IMR-90 (cell line): ENCODE measurements around the gene ASAP2. TPM values are rescaled to one million over a fixed set of nuclear protein-coding genes. Genes with fewer than 3 reads are reported as not detected.

Experiments used
- ATAC-seq: fragments of 200-7000 bp; cut with Tn5 transposase; 2 replicates; pipeline ENCODE4 v1.9.1; 2020; ENCODE audit warnings: low read depth, mild to moderate bottlenecking, moderate library complexity
- BruUV-seq: library from RNA; stranded (reverse); fragments of 400-500 nt; replicated peaks from 2 replicates; lab custom pipeline; 2021; lab: Mats Ljungman, UMichigan
- CTCF ChIA-PET: fragments of 300-600 bp; formaldehyde crosslinking; extraction: SDS; loops from one replicate; lab custom pipeline; 2021; ENCODE audit warnings: antibody characterized with exemption; lab: Yijun Ruan, JAX
- POLR2A ChIA-PET: fragments of 300-600 bp; sonication (Branson Sonifier 250); formaldehyde crosslinking; loops from one replicate; lab custom pipeline; 2022; ENCODE audit warnings: antibody characterized with exemption; ENCODE audit not compliant: unreplicated experiment; lab: Charles Lee
- DNase-seq: peaks from one replicate; pipeline ENCODE4 v3.0.0; 2013
- H2AFZ ChIP-seq: replicated peaks from 2 replicates; pipeline ENCODE3; 2013; ENCODE audit warnings: low read length, mild to moderate bottlenecking; ENCODE audit not compliant: poor library complexity
- H2AK5ac ChIP-seq: 2 replicates; pipeline ENCODE4 v1.6.1; 2013; ENCODE audit warnings: low read depth, low read length, inconsistent platforms
- H2AK9ac ChIP-seq: replicated peaks from 2 replicates; pipeline ENCODE3; 2013; ENCODE audit warnings: mild to moderate bottlenecking, low read depth, low read length, moderate library complexity; ENCODE audit not compliant: poor library complexity
- H2BK120ac ChIP-seq: 2 replicates; pipeline ENCODE4 v1.6.1; 2013; ENCODE audit warnings: low read depth, low read length, inconsistent platforms
- H2BK15ac ChIP-seq: 3 replicates; pipeline ENCODE4 v1.6.1; 2013; ENCODE audit warnings: low read depth, low read length, inconsistent platforms
- H2BK20ac ChIP-seq: 2 replicates; pipeline ENCODE4 v1.6.1; 2013; ENCODE audit warnings: low read depth, mild to moderate bottlenecking, inconsistent platforms, low read length, moderate library complexity
- H2BK5ac ChIP-seq: 2 replicates; pipeline ENCODE4 v1.6.1; 2013; ENCODE audit warnings: mild to moderate bottlenecking, low read depth, low read length, inconsistent platforms; ENCODE audit not compliant: poor library complexity, severe bottlenecking
- H3K14ac ChIP-seq: replicated peaks from 2 replicates; pipeline ENCODE4 v1.6.1; 2013; ENCODE audit warnings: low read depth, low read length, inconsistent platforms
- H3K18ac ChIP-seq: 2 replicates; pipeline ENCODE4 v1.6.1; 2013; ENCODE audit warnings: low read depth, low read length, control low read depth
- H3K23ac ChIP-seq: 2 replicates; pipeline ENCODE4 v1.6.1; 2013; ENCODE audit warnings: low read depth, low read length, inconsistent platforms
- H3K27ac ChIP-seq: 2 replicates; pipeline ENCODE4 v1.5.1; 2013; ENCODE audit warnings: mild to moderate bottlenecking, control low read depth, low read length; ENCODE audit not compliant: insufficient read depth
- H3K27me3 ChIP-seq: 2 replicates; pipeline ENCODE4 v1.6.1; 2013; ENCODE audit warnings: low read length; ENCODE audit not compliant: control insufficient read depth, insufficient read depth
- H3K36me3 ChIP-seq: 2 replicates; pipeline ENCODE4 v1.6.1; 2013; ENCODE audit warnings: low read length, mixed read lengths; ENCODE audit not compliant: control insufficient read depth, insufficient read depth
- H3K4ac ChIP-seq: 2 replicates; pipeline ENCODE4 v1.6.1; 2013; ENCODE audit warnings: low read depth, low read length, inconsistent platforms
- H3K4me1 ChIP-seq: 2 replicates; pipeline ENCODE4 v1.6.1; 2013; ENCODE audit warnings: low read length, mixed read lengths; ENCODE audit not compliant: control insufficient read depth, insufficient read depth
- H3K4me2 ChIP-seq: 2 replicates; pipeline ENCODE4 v1.6.1; 2013; ENCODE audit warnings: low read depth, mild to moderate bottlenecking, control low read depth, low read length, moderate library complexity
- H3K4me3 ChIP-seq: 2 replicates; pipeline ENCODE4 v1.5.1; 2013; ENCODE audit warnings: low read depth, mild to moderate bottlenecking, control low read depth, low read length, moderate library complexity; ENCODE audit not compliant: insufficient read depth
- H3K56ac ChIP-seq: 2 replicates; pipeline ENCODE4 v1.6.1; 2013; ENCODE audit warnings: low read length, inconsistent platforms; ENCODE audit not compliant: insufficient read depth; ENCODE audit errors: extremely low read depth
- H3K79me1 ChIP-seq, 2 experiments: 2 replicates each; pipeline ENCODE4 v1.6.1; 2013; ENCODE audit warnings: low read length in 2 of 2, inconsistent platforms in 1 of 2, low read depth in 1 of 2
- H3K9ac ChIP-seq: 2 replicates; pipeline ENCODE4 v1.6.1; 2013; ENCODE audit warnings: low read depth, low read length, control low read depth
- H3K9me1 ChIP-seq: 2 replicates; pipeline ENCODE4 v1.6.1; 2013; ENCODE audit warnings: low read length, inconsistent platforms; ENCODE audit not compliant: insufficient read depth
- H3K9me3 ChIP-seq: 2 replicates; pipeline ENCODE4 v1.6.1; 2013; ENCODE audit warnings: low read length; ENCODE audit not compliant: control insufficient read depth, insufficient read depth
- H4K20me1 ChIP-seq: 2 replicates; pipeline ENCODE4 v1.6.1; 2013; ENCODE audit warnings: low read length, inconsistent platforms; ENCODE audit not compliant: insufficient read depth
- H4K5ac ChIP-seq: 2 replicates; pipeline ENCODE4 v1.6.1; 2013; ENCODE audit warnings: mild to moderate bottlenecking, low read depth, low read length, control low read depth
- H4K8ac ChIP-seq, 2 experiments: 2 replicates each; pipeline ENCODE4 v1.6.1; 2013; ENCODE audit warnings: low read depth in 2 of 2, low read length in 2 of 2, control low read depth in 1 of 2, inconsistent platforms in 1 of 2
- H4K91ac ChIP-seq: 2 replicates; pipeline ENCODE4 v1.6.1; 2013; ENCODE audit warnings: low read depth, low read length, inconsistent platforms; ENCODE audit not compliant: insufficient read depth
- CHD1 ChIP-seq: IDR thresholded peaks from 2 replicates; pipeline ENCODE4 v1.6.1; 2012; ENCODE audit warnings: low read depth, low read length, improper control_type of control experiment
- CTCF ChIP-seq: conservative IDR thresholded peaks from 2 replicates; pipeline ENCODE4 v1.5.1; 2012; ENCODE audit warnings: mild to moderate bottlenecking, low read depth, low read length, improper control_type of control experiment
- ELK1 ChIP-seq: fragments of 150-350 bp; IDR thresholded peaks from 2 replicates; pipeline ENCODE4 v1.6.1; 2016; ENCODE audit warnings: low read depth, mild to moderate bottlenecking, low read length, moderate library complexity, borderline replicate concordance
- FOS ChIP-seq: fragments of 150-350 bp; IDR thresholded peaks from 2 replicates; pipeline ENCODE4 v1.6.1; 2016; ENCODE audit warnings: low read depth, low read length
- MAFK ChIP-seq: IDR thresholded peaks from 2 replicates; pipeline ENCODE4 v1.6.1; 2012; ENCODE audit warnings: low read depth, low read length, improper control_type of control experiment
- MAZ ChIP-seq: IDR thresholded peaks from 2 replicates; pipeline ENCODE4 v1.6.1; 2012; ENCODE audit warnings: low read depth, mild to moderate bottlenecking, low read length, improper control_type of control experiment, moderate library complexity, borderline replicate concordance
- MXI1 ChIP-seq: IDR thresholded peaks from 2 replicates; pipeline ENCODE4 v1.6.1; 2012; ENCODE audit warnings: low read depth, mild to moderate bottlenecking, low read length, moderate library complexity, borderline replicate concordance
- NFE2L2 ChIP-seq: fragments of 150-350 bp; IDR thresholded peaks from 2 replicates; pipeline ENCODE4 v1.6.1; 2016; ENCODE audit warnings: low read depth, mild to moderate bottlenecking, low read length
- POLR2A ChIP-seq: IDR thresholded peaks from 2 replicates; pipeline ENCODE4 v1.6.1; 2012; ENCODE audit warnings: mild to moderate bottlenecking, low read depth, low read length
- SMC3 ChIP-seq: fragments of 150-350 bp; IDR thresholded peaks from 2 replicates; pipeline ENCODE4 v1.6.1; 2016; ENCODE audit warnings: low read depth, mild to moderate bottlenecking, antibody characterized with exemption, low read length, moderate library complexity
- WGBS, 2 experiments: methylation state at CpG; one replicate each; pipeline versions ENCODE4 v1.1.5 to v1.1.7; 2013; ENCODE audit warnings: missing lambda C conversion rate in 2 of 2; ENCODE audit not compliant: insufficient read length in 1 of 2; ENCODE audit errors: extremely low coverage in 2 of 2; 5-methylcytosine and 5-hydroxymethylcytosine counted together
- dilution Hi-C: fragments of 300-500 bp; cut with HindIII; formaldehyde crosslinking; loops from one replicate; pipeline ENCODE4 v1.14.3; 2018; ENCODE audit warnings: low sequenced_read_pairs; ENCODE audit not compliant: unreplicated experiment
- in situ Hi-C: fragments of 300-500 bp; cut with MboI; formaldehyde crosslinking; loops from 3 replicates; pipeline ENCODE4 v1.14.3; 2019; ENCODE audit warnings: low sequenced_read_pairs, inconsistent platforms, mixed read lengths
- intact Hi-C: fragments of 100-400 bp; cut with micrococcal nuclease; formaldehyde crosslinking; loops from 2 replicates; pipeline ENCODE4 v1.10.0; 2022
- polyA plus RNA-seq, 3 experiments: library from polyadenylated mRNA; depleted of rRNA; stranded (reverse); fragments of >200 nt; gene quantifications; 2 replicates each; pipeline ENCODE4 v1.2.3, GENCODE V29; 2012; ENCODE audit warnings: low replicate concordance in 1 of 3
- total RNA-seq: library from RNA; depleted of rRNA; stranded (reverse); fragments of >200 nt; gene quantifications from 2 replicates; pipeline ENCODE4 v1.2.3, GENCODE V29; 2012
- TF ChIP-seq, protein P1 (sequence below): fragments of 150-350 bp; IDR thresholded peaks from 2 replicates; pipeline ENCODE4 v1.6.1; 2017; ENCODE audit warnings: mild to moderate bottlenecking, antibody characterized with exemption, low read length, low read depth

The ASAP2 gene
- total and polyA plus RNA-seq, 2 of the 4 experiments (the other 2 are of a cell fraction): 19.7 to 28.1 TPM

DNA sequence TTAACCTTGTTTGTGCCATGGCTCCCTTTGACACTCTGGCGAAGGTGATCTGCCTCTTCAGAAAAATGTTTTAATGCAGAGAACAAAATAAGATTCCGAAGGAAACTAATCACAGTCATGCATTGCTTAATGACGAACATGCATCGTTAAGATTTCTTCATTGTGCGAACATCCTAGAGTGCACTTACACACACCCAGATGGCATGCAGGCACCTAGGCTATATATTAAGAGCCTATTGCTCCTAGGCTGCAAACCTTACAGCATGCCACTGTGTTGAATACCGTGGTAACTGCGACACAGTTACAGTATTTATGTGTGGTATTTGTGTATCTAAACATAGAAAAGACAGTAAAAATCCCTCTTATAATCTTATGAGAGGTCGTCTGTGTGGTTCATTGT is 8.3 kb downstream of the ASAP2 start:
- Histone ChIP-seq H3K27ac (no peak overlapping the region), H3K9ac (no peak overlapping the region), H3K4me1 (peaks cover 31% of the 10 kb centered on the region), H3K4ac (no peak overlapping the region), H4K8ac (no peak overlapping the region), H4K20me1 (peaks cover 72% of the 10 kb centered on the region; the same call in 1 of the 2 replicates), H2BK20ac (no peak overlapping the region), H2BK120ac (no peak overlapping the region), H3K23ac (no peak overlapping the region), H2AK9ac (no peak overlapping the region), H2AK5ac (no peak overlapping the region), H3K79me1 (peaks cover 37 to 78% of the 10 kb centered on the region in 2 experiments), H2BK15ac (no peak overlapping the region), H2AFZ (no peak overlapping the region), H3K14ac (no peak overlapping the region), H4K91ac (no peak overlapping the region), H3K36me3 (no peaks in the 10 kb centered on the region), H3K9me1 (peaks cover 58% of the 10 kb centered on the region), H3K4me2 (no peak overlapping the region), H3K18ac (no peak overlapping the region), H3K4me3 (no peak overlapping the region), H3K27me3 (no peaks in the 10 kb centered on the region), H4K5ac (no peak overlapping the region), H3K56ac (no peak overlapping the region), H2BK5ac (no peak overlapping the region), H3K9me3 (no peaks in the 10 kb centered on the region)
- no TSS peak for BruUV-seq
- no peak for TF ChIP-seq POLR2A
- no peak for TF ChIP-seq FOS
- no peak for TF ChIP-seq CHD1
- TF ChIP-seq CTCF: no peak
- TF ChIP-seq ELK1: no peak
- TF ChIP-seq MAFK: no peak
- no peak for TF ChIP-seq NFE2L2
- TF ChIP-seq MXI1: no peak
- TF ChIP-seq, protein P1, sequence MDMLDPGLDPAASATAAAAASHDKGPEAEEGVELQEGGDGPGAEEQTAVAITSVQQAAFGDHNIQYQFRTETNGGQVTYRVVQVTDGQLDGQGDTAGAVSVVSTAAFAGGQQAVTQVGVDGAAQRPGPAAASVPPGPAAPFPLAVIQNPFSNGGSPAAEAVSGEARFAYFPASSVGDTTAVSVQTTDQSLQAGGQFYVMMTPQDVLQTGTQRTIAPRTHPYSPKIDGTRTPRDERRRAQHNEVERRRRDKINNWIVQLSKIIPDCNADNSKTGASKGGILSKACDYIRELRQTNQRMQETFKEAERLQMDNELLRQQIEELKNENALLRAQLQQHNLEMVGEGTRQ: no peak
- TF ChIP-seq MAZ: no peak
- TF ChIP-seq SMC3: no peak
- CTCF ChIA-PET: interaction anchor here (0.6 kb wide), 2 partner anchors 10 to 12 kb away, joined by 3 read pairs; no protein-coding TSS in a partner anchor
- intact Hi-C loops: no loop called here
- 97% methylated on average over 4 of the region's 8 CpGs; no CpG with 5 or more reads in 1 of the 2 experiments for WGBS, 2 experiments
- no peak for DNase-seq
- dilution Hi-C loops: no loop called here
- in situ Hi-C loops: no loop called here
- POLR2A ChIA-PET: interaction anchor here (0.6 kb wide), 1 partner anchor 346 kb away, joined by 3 read pairs; no protein-coding TSS in a partner anchor
- no peak for ATAC-seq
